Psoas muscle (tissue), 8 donors: Measurements from ENCODE around the gene OR13D1. TPM values are rescaled to one million over a fixed set of nuclear protein-coding genes. Genes with fewer than 3 reads are reported as not detected.
"Not testable (repeated sequence)": the region's sequence is repeated elsewhere in the genome, so short reads cannot be mapped to it uniquely, and the experiment has no call there.

ENCODE experiments used
- ATAC-seq, 4 donors: fragments of 200-7000 bp; cut with Tn5 transposase; one replicate each; pipeline ENCODE4 v1.9.1; 2020; ENCODE audit warnings: moderate library complexity in 3 of 4, mild to moderate bottlenecking in 2 of 4
- DNase-seq, 2 donors: peaks; one replicate each; pipeline ENCODE4 v3.0.0-alpha.2; 2020
- H3K27ac ChIP-seq: fragments of 200-600 bp; one replicate; pipeline ENCODE4 v1.8.0; 2022
- H3K27me3 ChIP-seq, 3 donors: fragments of 200-600 bp in 1 of 3; one replicate each; pipeline versions ENCODE4 v1.6.1 to v1.8.0; 2013 to 2022; ENCODE audit warnings: low read length in 2 of 3, mild to moderate bottlenecking in 2 of 3, moderate library complexity in 1 of 3; ENCODE audit not compliant: insufficient read depth in 3 of 3
- H3K36me3 ChIP-seq, 2 donors: fragments of 200-600 bp in 1 of 2; one replicate each; pipeline versions ENCODE4 v1.6.1 to v1.8.0; 2013 to 2022; ENCODE audit warnings: low read depth in 1 of 2, mild to moderate bottlenecking in 1 of 2, moderate library complexity in 1 of 2; ENCODE audit not compliant: insufficient read depth in 1 of 2
- H3K4me1 ChIP-seq: fragments of 200-600 bp; one replicate; pipeline ENCODE4 v1.8.0; 2022
- H3K4me3 ChIP-seq: fragments of 200-600 bp; one replicate; pipeline ENCODE4 v1.8.0; 2022; ENCODE audit warnings: mild to moderate bottlenecking
- H3K9me3 ChIP-seq: fragments of 200-600 bp; one replicate; pipeline ENCODE4 v1.8.0; 2022
- CTCF ChIP-seq: fragments of 200-600 bp; IDR thresholded peaks from one replicate; pipeline ENCODE4 v1.8.0; 2022; ENCODE audit warnings: antibody characterized with exemption
- WGBS, 3 donors: extraction: QIAGEN DNeasy Blood & Tissue Kit; methylation state at CpG; one replicate each; pipeline versions ENCODE4 v1.1.6 to v1.1.7; 2013; 5-methylcytosine and 5-hydroxymethylcytosine counted together
- intact Hi-C, 2 donors: fragments of 100-400 bp; cut with DNase I; formaldehyde crosslinking; loops; one replicate each; pipeline versions ENCODE4 v1.11.0 to v1.14.2; 2022
- polyA plus RNA-seq, 3 donors: library from polyadenylated mRNA; stranded (reverse); fragments of 200-250 nt; gene quantifications; one replicate each; pipeline ENCODE4 v1.2.3, GENCODE V29; 2013
- total RNA-seq, 4 donors: library from RNA; stranded (reverse); fragmentation: NEBNext Ultra II Directional in 2 of 4; extraction: Animal tissue kit (Norgen Biotek cat#: 25700) in 2 of 4; gene quantifications; one replicate each; pipeline versions ENCODE4 v1.2.1 to v1.2.4, GENCODE V29; 2021 to 2023
- donor health status: healthy with polysubstance abuse.
- donor health status: DM: no; HTN: no; CAD: no; lungs with moderate emphysema.
- donor health status: Bipolar disorder and iron deficiency.
- donor health status: healthy.
- donor health status: DM: yes; HTN: yes; CAD: no.
- donor health status: DM: no; HTN: no; CAD: no.
- donor health status: DM: no; HTN: no; CAD: no.
- donor health status: DM: yes; HTN: yes; CAD: no.

Gene OR13D1
- total and polyA plus RNA-seq, 7 donors: not detected

DNA sequence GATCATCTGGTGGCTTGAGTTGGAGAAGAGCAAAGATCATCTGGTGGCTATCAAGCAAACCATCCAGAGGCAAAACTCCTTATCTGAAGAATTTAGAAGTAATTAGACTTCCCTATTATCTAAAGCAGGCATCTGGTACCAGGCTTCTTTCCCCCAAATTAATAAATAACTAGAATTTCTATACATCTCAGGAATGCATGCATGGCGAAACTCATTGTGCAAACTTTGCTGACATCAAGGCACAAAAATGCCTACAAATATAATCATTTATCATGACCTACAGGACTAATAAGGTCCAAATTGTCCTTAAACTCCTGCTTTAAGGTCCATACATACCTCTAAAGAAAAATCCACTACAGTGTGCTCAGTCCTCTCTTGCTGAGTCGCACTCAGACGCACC is 6.0 kb downstream of the OR13D1 start:
- no peaks in the 10 kb centered on the region for H3K4me1 ChIP-seq
- no peak for ATAC-seq
- 89 to 97% (median 93%) methylated on average over 3 of the region's 3 CpGs for WGBS, 3 donors
- H3K36me3 ChIP-seq: no peaks in the 10 kb centered on the region
- no peaks in the 10 kb centered on the region for H3K27me3 ChIP-seq
- H3K27ac ChIP-seq: no peak overlapping the region
- H3K9me3 ChIP-seq: no peaks in the 10 kb centered on the region
- no peak for TF ChIP-seq CTCF
- H3K4me3 ChIP-seq: no peak overlapping the region
- intact Hi-C loops: no loop called here
- no peak for DNase-seq

DNA sequence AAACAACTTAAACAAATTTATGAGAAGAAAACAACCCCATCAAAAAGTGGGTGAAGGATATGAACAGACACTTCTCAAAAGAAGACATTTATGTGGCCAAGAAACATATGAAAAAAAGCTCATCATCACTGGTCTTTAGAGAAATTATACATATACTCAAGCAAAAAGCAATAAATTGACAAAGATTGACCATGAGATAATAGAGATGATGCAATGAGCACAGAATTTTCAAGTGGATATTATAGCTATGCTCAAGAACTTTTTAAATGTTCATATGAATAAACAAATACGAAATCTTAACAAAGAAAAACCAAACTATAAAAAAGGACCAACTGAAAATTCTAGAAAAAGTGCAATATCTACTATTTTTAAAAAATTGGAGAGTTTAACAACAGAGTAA is 14.4 kb downstream of the OR13D1 start:
- H3K36me3 ChIP-seq, intact Hi-C loops, H3K27ac ChIP-seq, H3K4me1 ChIP-seq, H3K4me3 ChIP-seq, H3K9me3 ChIP-seq, ATAC-seq, DNase-seq, H3K27me3 ChIP-seq: not testable (repeated sequence)
- 29 to 53% (median 36%) methylated on average over 1 of the region's 1 CpG for WGBS, 3 donors

DNA sequence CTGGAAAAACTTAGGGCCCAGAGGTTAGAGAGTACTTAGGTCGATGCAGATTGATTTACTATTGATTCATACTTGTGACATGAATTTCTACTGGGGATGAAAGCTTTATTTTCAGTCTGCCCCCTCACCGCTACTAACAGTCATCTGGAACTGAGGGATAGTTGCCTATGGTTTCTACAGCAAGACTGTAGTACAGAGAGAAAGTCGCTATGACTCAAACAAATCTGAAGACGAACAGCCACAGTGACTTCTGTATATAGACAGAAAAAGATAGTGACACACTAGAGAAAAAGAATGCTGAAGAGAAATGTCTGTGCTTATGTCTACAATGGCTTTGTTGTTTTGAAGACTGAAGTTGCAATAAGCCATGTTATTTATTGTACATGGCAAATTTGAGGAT is 17.3 kb downstream of the OR13D1 start:
- Histone ChIP-seq H3K4me1 (no peaks in the 10 kb centered on the region), H3K27ac (no peak overlapping the region), H3K4me3 (no peak overlapping the region), H3K27me3 (no peaks in the 10 kb centered on the region), H3K36me3 (no peaks in the 10 kb centered on the region), H3K9me3 (peaks cover 2% of the 10 kb centered on the region)
- ATAC-seq (no peak), DNase-seq (no peak)
- intact Hi-C loops: no loop called here
- WGBS, 3 donors: 71 to 78% (median 75%) methylated on average over 4 of the region's 4 CpGs
- no peak for TF ChIP-seq CTCF

DNA sequence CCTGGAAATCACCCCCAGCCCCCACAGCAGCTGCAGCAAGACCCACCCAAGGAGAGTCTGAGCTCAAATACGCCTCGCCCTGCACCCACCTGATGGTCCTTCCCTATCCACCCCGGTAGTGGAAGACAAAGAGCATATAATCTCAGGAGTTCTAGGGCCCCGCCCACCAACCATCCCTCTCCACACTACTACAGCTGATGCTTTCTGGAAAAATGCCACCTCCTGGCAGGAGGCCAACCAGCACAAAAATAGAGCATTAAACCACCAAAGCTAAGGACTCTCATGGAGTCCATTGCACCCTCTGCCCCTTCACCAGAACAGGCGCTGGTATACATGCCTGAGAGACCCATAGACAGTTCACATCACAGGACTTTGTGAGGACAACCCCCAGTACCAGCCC is 30.7 kb downstream of the OR13D1 start:
- H3K27ac ChIP-seq: no peak overlapping the region
- 77 to 79% (median 78%) methylated on average over 5 of the region's 5 CpGs for WGBS, 3 donors
- DNase-seq (no peak), ATAC-seq (no peak)
- intact Hi-C loops: no loop called here
- no peak for TF ChIP-seq CTCF
- no peaks in the 10 kb centered on the region for H3K36me3 ChIP-seq
- no peaks in the 10 kb centered on the region for H3K27me3 ChIP-seq
- H3K9me3 ChIP-seq: no peaks in the 10 kb centered on the region
- no peak overlapping the region for H3K4me3 ChIP-seq
- no peaks in the 10 kb centered on the region for H3K4me1 ChIP-seq

DNA sequence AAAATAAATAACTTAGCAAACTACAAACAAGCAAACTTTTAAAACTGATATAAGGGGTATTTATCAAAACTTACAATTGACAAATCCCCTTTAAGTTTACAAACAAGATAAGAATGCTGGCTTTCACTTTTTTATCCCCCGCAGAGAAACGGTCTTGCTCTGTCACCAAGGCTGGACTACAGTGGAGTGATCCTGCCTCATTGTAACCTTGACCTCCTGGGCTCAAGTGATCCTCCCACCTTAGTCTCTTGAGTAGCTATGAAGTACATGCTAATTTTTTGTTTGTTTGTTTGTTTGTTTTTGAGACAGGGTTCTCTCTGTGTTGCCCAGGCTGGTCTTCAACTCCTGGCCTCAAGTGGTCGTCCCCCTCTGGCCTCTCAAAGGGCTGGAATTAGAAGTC is 44.1 kb downstream of the OR13D1 start:
- Histone ChIP-seq H3K27me3 (no peaks in the 10 kb centered on the region), H3K4me3 (no peak overlapping the region), H3K27ac (no peak overlapping the region), H3K36me3 (no peaks in the 10 kb centered on the region), H3K4me1 (no peaks in the 10 kb centered on the region), H3K9me3 (no peaks in the 10 kb centered on the region)
- no peak for TF ChIP-seq CTCF
- intact Hi-C loops: no loop called here
- 60 to 68% (median 63%) methylated on average over 3 of the region's 3 CpGs for WGBS, 3 donors
- ATAC-seq: no peak
- no peak for DNase-seq
